NT2/D1 (cell line): ENCODE data around the gene RSAD1.

ENCODE experiments used
- SUZ12 ChIP-seq: IDR thresholded peaks from 2 replicates; pipeline ENCODE4 v1.6.1; 2011; ENCODE audit not compliant: insufficient read length, insufficient read depth; ENCODE audit errors: extremely low read depth
- YY1 ChIP-seq: IDR thresholded peaks from 2 replicates; pipeline ENCODE4 v1.6.1; 2011; ENCODE audit not compliant: insufficient read length, insufficient read depth
- ZNF274 ChIP-seq: IDR thresholded peaks from 2 replicates; pipeline ENCODE4 v1.6.1; 2011; ENCODE audit warnings: mild to moderate bottlenecking, low read depth, low read length

GRCh38 chr17:50445730-50446325 is 32.8 kb upstream of the RSAD1 start:
- no peak for TF ChIP-seq ZNF274
- TF ChIP-seq YY1: no peak
- TF ChIP-seq SUZ12: no peak
